H7 (cell line): ENCODE data around the gene FHIT. TPM values are rescaled to one million over a fixed set of nuclear protein-coding genes. Genes with fewer than 3 reads are reported as not detected.

Experiments used
- DNase-seq: peaks from one replicate; pipeline ENCODE4 v3.0.0; 2012
- H3K27me3 ChIP-seq: 2 replicates; pipeline ENCODE4 v1.6.0; 2011; ENCODE audit warnings: mild to moderate bottlenecking, low read length; ENCODE audit not compliant: control insufficient read depth, insufficient read depth
- H3K36me3 ChIP-seq: replicated peaks from 2 replicates; pipeline ENCODE4 v1.5.1; 2011; ENCODE audit warnings: low read length; ENCODE audit not compliant: control insufficient read depth, insufficient read depth
- H3K4me3 ChIP-seq: 2 replicates; pipeline ENCODE4 v1.5.1; 2011; ENCODE audit warnings: low read depth, mild to moderate bottlenecking, control low read depth, low read length, moderate library complexity; ENCODE audit not compliant: insufficient read depth
- total RNA-seq: library from RNA; depleted of rRNA; stranded (reverse); fragments of >200 nt; shearing (Covaris generic); gene quantifications from 2 replicates; pipeline ENCODE4 v1.2.3, GENCODE V29; 2014

Gene FHIT
- total RNA-seq, 1 experiment from 2014 or later = 2.1 TPM

DNA sequence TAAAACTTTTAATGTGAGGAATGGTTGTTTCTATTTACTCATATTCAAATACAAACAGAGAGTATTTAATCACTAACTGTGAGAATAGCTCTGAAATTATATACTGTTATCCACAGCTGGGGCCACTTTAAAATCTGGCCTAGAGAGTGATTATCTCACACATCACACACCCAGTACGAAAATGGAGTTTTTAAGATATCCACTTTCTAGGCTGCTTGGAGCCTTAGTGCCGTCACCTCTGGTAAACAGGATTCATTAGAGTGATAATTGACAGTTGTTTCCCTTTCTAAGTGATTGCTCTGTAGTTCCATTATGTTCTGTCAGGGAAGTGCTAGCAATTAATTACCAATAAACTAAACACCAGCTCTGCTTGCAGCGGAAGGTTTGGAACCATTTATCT, 942.4 kb downstream of the FHIT start:
- no peak for DNase-seq
- H3K27me3 ChIP-seq = no peaks in the 10 kb centered on the region
- no peaks in the 10 kb centered on the region for H3K36me3 ChIP-seq
- no peak overlapping the region for H3K4me3 ChIP-seq

DNA sequence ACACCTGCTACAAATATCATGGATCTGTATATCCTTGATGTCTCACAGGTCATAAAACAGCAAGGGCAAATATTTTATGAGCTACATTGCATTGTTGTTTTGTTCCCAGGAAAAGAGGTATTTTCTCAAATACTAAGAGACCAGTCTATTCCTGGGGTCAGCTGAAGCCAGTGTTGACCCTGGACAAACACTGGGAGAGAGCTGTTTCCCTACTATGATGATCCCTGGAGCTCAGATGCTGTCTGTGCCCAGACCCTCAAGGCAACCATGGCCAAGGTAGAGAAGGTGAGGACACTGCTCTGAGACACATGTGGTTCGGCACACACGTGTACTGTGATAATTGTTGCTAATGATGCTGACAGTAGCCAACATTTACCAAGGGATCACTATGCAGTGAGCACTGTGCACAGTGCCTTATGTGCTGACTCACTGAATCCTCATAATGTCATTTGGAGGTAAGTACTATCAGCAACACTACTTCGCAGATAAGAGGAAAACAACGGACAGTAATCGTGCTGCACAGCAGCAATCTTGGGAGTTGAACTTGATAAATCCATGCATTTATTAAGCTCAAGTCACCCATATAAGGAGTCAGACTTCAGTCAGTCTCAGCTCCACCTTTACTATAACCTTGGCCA, 943.6 kb downstream of the FHIT start:
- Histone ChIP-seq H3K4me3 (no peak overlapping the region), H3K36me3 (no peaks in the 10 kb centered on the region), H3K27me3 (no peaks in the 10 kb centered on the region)
- no peak for DNase-seq

DNA sequence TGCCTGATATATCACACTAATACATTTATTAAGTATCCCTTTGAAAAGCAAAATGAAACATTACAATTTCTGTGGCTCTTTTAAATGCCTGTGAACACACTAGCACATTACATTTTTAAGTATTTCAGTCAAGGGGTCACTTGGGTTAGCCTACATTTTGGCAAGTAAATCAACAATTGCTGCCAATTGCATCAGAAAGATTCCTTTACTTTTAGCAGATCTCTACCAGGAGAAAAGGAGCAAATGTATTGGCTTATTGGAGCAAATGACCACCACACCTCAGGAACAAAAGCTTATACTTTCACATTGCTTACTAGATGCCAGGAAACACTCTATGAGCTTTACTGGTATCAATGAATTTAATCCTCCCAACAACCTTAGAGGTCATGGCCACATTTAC, 947.1 kb downstream of the FHIT start:
- no peak for DNase-seq
- Histone ChIP-seq H3K27me3 (no peaks in the 10 kb centered on the region), H3K4me3 (no peak overlapping the region), H3K36me3 (no peaks in the 10 kb centered on the region)

DNA sequence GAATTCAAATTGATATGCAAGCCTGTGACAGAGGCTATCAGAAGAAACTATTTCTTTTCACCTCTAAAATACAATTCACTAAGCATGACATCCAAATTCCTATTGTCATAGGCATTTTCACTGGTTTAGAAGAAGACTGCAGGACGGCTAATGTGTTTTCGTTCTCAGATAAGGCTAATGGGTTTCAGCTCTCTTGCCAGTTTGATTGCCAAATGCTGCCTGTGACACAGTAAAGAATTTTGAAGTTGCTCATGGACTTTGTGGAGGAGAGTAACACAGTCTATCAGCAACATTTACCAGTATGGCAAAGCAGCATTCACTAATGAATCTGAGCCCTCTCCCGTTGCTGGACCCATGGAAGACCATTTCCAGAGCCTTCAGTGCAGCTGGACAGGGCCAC, 948.1 kb downstream of the FHIT start:
- DNase-seq = no peak
- Histone ChIP-seq H3K36me3 (no peaks in the 10 kb centered on the region), H3K27me3 (no peaks in the 10 kb centered on the region), H3K4me3 (no peak overlapping the region)

DNA sequence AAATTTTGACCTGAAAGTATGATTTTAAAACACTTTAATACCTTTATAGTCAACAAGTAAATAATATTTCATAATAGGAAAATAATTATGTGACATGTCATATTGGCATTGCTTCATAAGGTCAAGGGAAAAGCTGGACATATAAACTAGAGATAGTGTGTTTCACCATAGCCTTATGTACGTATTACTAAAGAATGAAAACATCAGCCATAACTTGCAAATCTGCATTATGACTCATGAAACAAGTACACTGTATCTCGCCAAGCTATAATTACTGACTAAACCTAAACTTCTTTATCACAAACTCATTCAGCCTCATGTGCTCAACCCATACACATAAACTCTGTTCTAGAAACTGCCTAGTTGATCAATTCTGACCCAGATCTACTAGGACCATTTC, 950.1 kb downstream of the FHIT start:
- no peaks in the 10 kb centered on the region for H3K36me3 ChIP-seq
- no peaks in the 10 kb centered on the region for H3K27me3 ChIP-seq
- no peak for DNase-seq
- no peak overlapping the region for H3K4me3 ChIP-seq

DNA sequence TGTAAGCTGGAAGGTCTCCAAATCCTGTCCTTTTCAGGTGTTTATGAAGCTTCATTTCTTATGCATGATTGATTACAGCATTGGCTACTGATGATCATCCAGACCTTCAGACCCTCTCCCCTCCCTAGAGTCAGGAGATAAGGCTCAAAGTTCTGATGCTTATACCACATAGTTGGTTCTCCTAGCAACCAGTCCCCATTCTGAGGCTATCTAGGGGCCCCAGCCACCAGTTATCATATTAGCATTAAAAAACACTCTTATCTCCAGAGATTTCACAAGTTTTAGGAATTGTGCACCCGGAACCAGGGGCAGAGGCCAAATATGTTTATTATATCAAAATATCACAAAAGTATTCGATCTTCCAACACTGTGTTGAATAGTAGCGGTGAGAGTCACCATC, 953.1 kb downstream of the FHIT start:
- no peak for DNase-seq
- H3K36me3 ChIP-seq = no peaks in the 10 kb centered on the region
- H3K27me3 ChIP-seq = no peaks in the 10 kb centered on the region
- no peak overlapping the region for H3K4me3 ChIP-seq

DNA sequence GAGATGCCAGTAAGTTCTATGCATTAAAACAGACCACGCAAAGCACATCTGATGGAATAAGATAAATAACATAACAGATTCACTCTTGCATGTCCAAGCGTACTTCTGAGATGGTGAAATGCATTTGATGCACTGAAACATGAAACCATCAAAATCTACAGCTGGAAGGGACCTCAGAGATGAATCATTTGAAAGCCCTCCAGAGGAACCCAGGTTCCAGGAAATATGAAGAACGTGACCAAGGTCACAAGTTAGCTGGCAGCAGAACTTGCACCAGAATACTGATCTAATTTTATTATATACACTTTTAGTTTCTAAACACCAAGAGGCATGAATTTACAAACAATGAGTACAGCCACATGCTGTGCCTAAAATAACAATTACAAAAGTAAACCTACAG, 957.1 kb downstream of the FHIT start:
- DNase-seq = no peak
- Histone ChIP-seq H3K36me3 (no peaks in the 10 kb centered on the region), H3K27me3 (no peaks in the 10 kb centered on the region), H3K4me3 (no peak overlapping the region)

DNA sequence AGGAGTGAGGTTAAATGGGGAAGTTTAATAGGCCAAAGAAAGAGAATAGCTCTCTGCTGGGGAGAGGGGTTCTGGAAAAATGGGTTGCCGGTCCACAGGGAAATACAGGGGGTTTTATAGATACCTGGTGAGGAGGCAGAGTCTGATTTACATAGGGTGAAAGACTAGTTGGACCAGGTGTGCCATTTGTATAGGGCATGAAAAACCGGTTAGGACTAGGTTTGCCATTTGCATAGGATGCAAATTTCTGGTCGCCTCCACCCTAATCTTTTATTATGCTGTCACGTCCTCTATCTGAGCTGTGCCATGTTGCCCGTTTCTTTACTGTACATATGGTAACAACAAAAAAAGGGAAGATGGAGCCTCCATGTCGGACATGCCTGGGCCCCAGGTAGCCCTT, 960.1 kb downstream of the FHIT start:
- H3K27me3 ChIP-seq = no peaks in the 10 kb centered on the region
- DNase-seq = no peak
- no peak overlapping the region for H3K4me3 ChIP-seq
- H3K36me3 ChIP-seq = no peaks in the 10 kb centered on the region

DNA sequence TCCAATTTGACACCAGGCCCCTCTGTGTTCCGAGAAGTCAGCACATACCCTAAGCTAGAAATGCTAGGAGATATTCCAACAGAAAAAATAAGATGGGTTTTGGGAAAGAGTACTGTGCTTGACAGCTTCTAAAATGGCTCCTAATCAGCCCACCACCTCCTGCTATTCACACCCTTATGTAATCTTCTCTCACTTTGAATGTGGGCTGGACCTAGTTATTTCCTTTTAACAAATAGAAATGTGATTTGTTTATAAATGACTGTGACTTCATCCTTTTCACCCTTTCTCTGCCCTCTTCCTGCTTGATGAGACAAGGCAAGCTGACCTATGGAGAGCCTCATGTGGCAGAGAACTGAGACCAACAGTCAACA, 961.1 kb downstream of the FHIT start:
- Histone ChIP-seq H3K27me3 (no peaks in the 10 kb centered on the region), H3K4me3 (no peak overlapping the region), H3K36me3 (no peaks in the 10 kb centered on the region)
- no peak for DNase-seq

DNA sequence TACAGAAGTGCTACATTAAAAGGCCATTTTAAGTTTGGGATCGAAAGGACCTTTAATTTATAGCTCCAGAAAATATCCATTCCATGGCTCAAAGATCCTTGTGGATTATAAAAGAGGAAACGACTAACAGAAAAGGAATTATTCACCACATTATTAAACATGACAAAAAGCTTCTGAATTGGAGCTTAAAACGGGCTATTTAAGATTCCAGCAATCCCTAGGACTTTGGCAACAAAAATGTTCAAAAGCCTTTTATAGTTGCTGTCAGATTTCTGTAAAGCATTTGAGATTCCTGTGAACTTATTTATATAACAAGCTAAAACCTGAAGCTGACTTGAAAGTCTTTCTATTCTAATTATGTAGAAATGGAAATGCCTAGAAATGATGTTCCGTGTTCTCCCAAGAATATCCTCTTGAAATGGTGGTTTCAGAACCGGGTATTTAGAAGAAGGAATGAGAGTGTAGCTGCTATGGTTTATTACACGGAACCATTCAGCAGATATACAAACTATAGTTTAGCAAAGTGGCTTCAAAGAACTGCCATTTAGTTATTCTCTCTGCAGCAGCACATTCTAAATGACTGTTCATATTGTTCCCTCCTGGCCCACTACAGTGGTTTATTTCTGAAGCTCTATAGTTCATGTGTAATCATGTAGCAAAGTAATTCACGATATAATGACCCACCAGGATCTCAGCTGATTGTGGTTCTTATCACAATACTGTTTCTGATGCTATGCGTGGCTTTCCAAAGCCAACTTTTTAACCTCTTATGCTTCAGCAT, 961.7 kb downstream of the FHIT start:
- DNase-seq = no peak
- H3K27me3 ChIP-seq = no peaks in the 10 kb centered on the region
- H3K36me3 ChIP-seq = no peaks in the 10 kb centered on the region
- no peak overlapping the region for H3K4me3 ChIP-seq

DNA sequence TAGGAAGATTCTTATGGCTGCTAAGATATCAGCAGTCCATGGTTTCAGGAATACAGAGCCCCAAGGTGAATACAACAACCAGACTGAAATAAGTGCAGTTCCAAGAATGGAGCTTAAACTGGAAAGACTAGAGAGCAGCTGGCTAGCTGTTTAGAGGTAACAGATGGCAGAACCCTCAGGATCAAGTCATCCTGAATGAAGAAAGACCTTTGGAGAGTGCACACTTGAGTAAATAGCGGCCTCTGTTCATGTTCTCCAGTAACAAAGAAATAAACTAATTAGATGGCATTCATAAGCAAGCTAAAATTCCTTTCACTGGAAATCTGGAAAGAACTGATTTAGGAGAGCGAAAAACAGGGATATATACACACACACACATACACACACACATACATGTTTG, 968.4 kb downstream of the FHIT start:
- H3K27me3 ChIP-seq = no peaks in the 10 kb centered on the region
- no peaks in the 10 kb centered on the region for H3K36me3 ChIP-seq
- no peak overlapping the region for H3K4me3 ChIP-seq
- no peak for DNase-seq

DNA sequence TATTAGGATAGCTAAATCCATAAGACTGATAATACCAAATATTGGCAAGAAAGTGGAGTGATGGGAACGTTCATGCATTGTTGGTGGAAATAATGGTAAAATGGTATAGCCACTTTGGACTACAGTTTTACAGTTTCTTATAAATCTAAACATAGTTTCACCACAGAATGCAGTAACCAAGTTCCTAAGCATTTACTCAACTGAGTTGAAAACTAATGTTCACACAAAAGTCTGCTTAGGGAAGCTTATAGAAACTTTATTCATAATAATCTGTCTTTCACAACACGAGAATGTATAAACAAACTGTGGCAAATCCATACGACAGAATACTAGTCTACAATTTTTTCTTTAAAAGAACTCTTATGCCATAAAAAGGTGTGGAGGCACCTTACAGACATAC, 969.3 kb downstream of the FHIT start:
- Histone ChIP-seq H3K36me3 (no peaks in the 10 kb centered on the region), H3K4me3 (no peak overlapping the region), H3K27me3 (no peaks in the 10 kb centered on the region)
- DNase-seq = no peak

DNA sequence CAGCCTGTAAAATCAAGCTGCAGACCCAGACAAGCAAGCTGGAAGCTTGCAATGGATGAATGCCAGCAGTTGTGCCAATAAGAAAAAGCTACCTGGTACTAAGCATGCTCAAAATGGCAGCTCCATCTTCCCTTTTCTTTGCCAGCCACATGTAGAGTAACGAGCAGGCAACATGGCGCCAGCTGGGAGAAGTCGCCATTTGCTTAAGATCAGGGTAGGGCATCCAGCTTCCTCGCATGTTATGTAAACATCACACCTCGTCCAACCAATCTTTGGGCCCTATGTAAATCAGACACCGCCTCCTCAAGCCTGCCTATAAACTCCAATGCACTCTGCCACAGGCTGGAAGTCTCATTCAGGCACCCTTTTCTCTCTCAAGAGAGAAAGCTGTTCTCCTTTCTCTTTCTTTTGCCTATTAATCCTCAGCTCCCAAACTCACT, 973.9 kb downstream of the FHIT start:
- no peak overlapping the region for H3K4me3 ChIP-seq
- no peak for DNase-seq
- no peaks in the 10 kb centered on the region for H3K36me3 ChIP-seq
- H3K27me3 ChIP-seq = no peaks in the 10 kb centered on the region

DNA sequence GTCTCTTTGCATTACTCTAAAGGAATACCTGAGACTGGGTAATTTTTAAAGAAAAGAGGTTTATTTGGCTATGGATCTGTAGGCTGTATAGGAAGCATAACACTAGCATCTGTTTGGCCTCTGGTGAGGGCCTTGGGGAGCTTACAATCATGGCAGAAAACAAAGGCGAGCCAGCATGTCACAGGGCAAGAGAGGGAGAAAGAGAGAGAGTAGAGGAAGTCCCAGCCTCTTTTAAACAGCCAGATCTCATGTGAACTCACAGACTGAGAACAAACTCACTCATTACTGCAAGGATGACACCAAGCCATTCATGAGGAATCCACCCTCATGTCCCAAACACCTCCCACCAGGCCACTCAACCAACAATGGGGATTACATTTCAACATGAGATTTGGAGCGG, 974.6 kb downstream of the FHIT start:
- no peak for DNase-seq
- H3K36me3 ChIP-seq = no peaks in the 10 kb centered on the region
- H3K27me3 ChIP-seq = no peaks in the 10 kb centered on the region
- no peak overlapping the region for H3K4me3 ChIP-seq

DNA sequence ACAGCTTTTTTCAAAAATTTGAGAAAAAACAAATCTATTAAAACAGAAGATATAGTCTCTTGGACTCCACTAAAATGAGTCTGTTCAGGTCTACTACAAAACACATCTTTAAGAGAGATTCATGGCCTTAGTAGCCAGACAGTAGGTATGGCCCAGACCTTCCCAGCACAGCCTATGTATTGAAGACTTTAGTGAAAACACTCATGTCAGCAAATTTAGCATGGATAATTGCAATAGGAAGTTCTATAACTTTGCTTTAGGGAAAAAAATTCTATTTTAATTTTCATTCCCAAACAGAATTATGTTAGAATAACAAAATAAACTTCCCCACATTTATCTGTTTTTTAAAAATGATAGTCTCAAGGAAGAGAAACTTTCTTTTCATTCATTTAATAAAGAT, 976.6 kb downstream of the FHIT start:
- Histone ChIP-seq H3K4me3 (no peak overlapping the region), H3K27me3 (no peaks in the 10 kb centered on the region)
- no peak for DNase-seq

More for the DNA sequence above, 976.6 kb downstream of the FHIT start:
- H3K36me3 ChIP-seq = no peaks in the 10 kb centered on the region
